Measurements from ENCODE around the gene ABCB6.

The ABCB6 gene

DNA sequence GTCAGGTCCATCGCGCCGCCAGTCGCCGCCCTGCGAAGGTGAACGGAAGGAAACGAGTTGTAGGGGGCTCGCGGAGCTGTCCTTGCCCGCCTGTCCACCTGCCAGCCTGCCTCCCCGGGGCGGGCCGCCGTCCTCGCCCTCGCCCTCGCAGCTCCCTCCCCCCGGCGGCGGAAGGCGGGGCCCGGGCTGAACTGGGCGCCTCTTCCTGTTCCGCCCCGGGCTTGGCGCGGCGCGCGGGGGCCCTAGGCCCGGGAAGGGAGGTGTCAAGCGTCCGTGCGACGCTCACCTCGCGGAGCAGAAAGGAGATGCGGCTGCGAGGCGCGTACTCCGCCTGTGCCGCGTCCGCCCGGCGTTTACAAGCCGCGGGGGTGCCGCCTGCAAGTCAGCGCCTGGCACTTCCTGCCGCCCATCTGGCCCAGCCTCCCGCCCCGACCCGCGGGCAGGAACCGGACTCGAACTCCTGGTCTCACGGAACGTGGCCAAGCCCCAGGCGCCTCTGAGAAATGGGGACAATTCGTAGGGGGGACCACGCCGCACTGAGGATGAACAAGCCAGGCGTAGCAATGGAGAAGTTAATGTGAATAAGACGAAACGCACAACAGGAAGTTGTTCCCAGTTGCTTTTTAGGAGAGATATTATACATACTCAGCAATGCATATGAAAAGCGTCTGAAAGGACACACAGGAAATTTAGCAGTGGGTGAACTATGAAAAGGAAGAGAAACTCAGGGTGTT, 41.8 kb downstream of the ABCB6 start, which contains the start of gene CNPPD1 (continued):
- TF ChIP-seq ZXDB (tag by site-specific recombination; IDR thresholded peaks at IDR 0.05) (peak; percentile 59; the same call in 1 of the 2 replicates), ZNF169 (tag by site-specific recombination; IDR thresholded peaks at IDR 0.05) (no peak), ZNF514 (tag by site-specific recombination; IDR thresholded peaks at IDR 0.05) (no peak), WT1 (tag by site-specific recombination; IDR thresholded peaks at IDR 0.05) (0 out of 2 replicates have a peak, but pooled peaks have one; percentile 17), ZNF10 (tag by site-specific recombination; IDR thresholded peaks at IDR 0.05) (peak; percentile 28; the same call in 1 of the 2 replicates), ZNF664 (tag by site-specific recombination; IDR thresholded peaks at IDR 0.05) (no peak), ZNF561 (tag by site-specific recombination; IDR thresholded peaks at IDR 0.05; ENCODE audit: borderline replicate concordance) (peak; percentile 75; the same call in 1 of the 2 replicates), ZNF473 (tag by site-specific recombination; IDR thresholded peaks at IDR 0.05) (no peak), KLF16 (tag by site-specific recombination; IDR thresholded peaks at IDR 0.05) (peak; percentile 50; the same call in 1 of the 2 replicates), ZNF23 (tag by site-specific recombination; IDR thresholded peaks at IDR 0.05; ENCODE audit: borderline replicate concordance) (no peak), IKZF3 (tag by site-specific recombination; IDR thresholded peaks at IDR 0.05) (no peak; the same call in 1 of the 2 replicates), ZNF37A (tag by site-specific recombination; IDR thresholded peaks at IDR 0.05) (no peak), ZNF76 (tag by site-specific recombination; IDR thresholded peaks at IDR 0.05; ENCODE audit: borderline replicate concordance, low read depth) (no peak), ZNF571 (tag by site-specific recombination; IDR thresholded peaks at IDR 0.05) (no peak), OVOL3 (tag by site-specific recombination; IDR thresholded peaks at IDR 0.05) (no peak), KLF9 (tag by site-specific recombination; IDR thresholded peaks at IDR 0.05; ENCODE audit: low read depth) (peak; percentile 88; the same call in 1 of the 2 replicates), ZIC2 (tag by site-specific recombination; IDR thresholded peaks at IDR 0.05) (no peak), ZNF555 (tag by site-specific recombination; conservative IDR thresholded peaks at IDR 0.05) (no peak), ZNF350 (tag by site-specific recombination; IDR thresholded peaks at IDR 0.05) (no peak), ZSCAN30 (tag by site-specific recombination; IDR thresholded peaks at IDR 0.05) (peak; percentile 75; the same call in 1 of the 2 replicates), ZNF121 (tag by site-specific recombination; IDR thresholded peaks at IDR 0.05) (peak; percentile 51; the same call in 1 of the 2 replicates), ZNF211 (tag by site-specific recombination; IDR thresholded peaks at IDR 0.05; ENCODE audit: low read depth) (no peak), YY1 (tag by site-specific recombination; IDR thresholded peaks at IDR 0.05) (no peak), OSR2 (tag by site-specific recombination; IDR thresholded peaks at IDR 0.05) (no peak), FEZF1 (tag by site-specific recombination; IDR thresholded peaks at IDR 0.05) (peak; percentile 52; the same call in 1 of the 2 replicates), ZNF560 (tag by site-specific recombination; IDR thresholded peaks at IDR 0.05; ENCODE audit: borderline replicate concordance) (no peak)
- TF ChIP-seq, protein P1, sequence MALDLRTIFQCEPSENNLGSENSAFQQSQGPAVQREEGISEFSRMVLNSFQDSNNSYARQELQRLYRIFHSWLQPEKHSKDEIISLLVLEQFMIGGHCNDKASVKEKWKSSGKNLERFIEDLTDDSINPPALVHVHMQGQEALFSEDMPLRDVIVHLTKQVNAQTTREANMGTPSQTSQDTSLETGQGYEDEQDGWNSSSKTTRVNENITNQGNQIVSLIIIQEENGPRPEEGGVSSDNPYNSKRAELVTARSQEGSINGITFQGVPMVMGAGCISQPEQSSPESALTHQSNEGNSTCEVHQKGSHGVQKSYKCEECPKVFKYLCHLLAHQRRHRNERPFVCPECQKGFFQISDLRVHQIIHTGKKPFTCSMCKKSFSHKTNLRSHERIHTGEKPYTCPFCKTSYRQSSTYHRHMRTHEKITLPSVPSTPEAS (tag by site-specific recombination; IDR thresholded peaks at IDR 0.05): no peak
- TF ChIP-seq, protein P2, sequence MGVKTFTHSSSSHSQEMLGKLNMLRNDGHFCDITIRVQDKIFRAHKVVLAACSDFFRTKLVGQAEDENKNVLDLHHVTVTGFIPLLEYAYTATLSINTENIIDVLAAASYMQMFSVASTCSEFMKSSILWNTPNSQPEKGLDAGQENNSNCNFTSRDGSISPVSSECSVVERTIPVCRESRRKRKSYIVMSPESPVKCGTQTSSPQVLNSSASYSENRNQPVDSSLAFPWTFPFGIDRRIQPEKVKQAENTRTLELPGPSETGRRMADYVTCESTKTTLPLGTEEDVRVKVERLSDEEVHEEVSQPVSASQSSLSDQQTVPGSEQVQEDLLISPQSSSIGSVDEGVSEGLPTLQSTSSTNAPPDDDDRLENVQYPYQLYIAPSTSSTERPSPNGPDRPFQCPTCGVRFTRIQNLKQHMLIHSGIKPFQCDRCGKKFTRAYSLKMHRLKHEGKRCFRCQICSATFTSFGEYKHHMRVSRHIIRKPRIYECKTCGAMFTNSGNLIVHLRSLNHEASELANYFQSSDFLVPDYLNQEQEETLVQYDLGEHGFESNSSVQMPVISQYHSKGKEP (tag by site-specific recombination; IDR thresholded peaks at IDR 0.05): no peak
- TF ChIP-seq, protein P3, sequence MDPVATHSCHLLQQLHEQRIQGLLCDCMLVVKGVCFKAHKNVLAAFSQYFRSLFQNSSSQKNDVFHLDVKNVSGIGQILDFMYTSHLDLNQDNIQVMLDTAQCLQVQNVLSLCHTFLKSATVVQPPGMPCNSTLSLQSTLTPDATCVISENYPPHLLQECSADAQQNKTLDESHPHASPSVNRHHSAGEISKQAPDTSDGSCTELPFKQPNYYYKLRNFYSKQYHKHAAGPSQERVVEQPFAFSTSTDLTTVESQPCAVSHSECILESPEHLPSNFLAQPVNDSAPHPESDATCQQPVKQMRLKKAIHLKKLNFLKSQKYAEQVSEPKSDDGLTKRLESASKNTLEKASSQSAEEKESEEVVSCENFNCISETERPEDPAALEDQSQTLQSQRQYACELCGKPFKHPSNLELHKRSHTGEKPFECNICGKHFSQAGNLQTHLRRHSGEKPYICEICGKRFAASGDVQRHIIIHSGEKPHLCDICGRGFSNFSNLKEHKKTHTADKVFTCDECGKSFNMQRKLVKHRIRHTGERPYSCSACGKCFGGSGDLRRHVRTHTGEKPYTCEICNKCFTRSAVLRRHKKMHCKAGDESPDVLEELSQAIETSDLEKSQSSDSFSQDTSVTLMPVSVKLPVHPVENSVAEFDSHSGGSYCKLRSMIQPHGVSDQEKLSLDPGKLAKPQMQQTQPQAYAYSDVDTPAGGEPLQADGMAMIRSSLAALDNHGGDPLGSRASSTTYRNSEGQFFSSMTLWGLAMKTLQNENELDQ (tag by site-specific recombination; IDR thresholded peaks at IDR 0.05; ENCODE audit: low read depth): no peak
- TF ChIP-seq, protein P4, sequence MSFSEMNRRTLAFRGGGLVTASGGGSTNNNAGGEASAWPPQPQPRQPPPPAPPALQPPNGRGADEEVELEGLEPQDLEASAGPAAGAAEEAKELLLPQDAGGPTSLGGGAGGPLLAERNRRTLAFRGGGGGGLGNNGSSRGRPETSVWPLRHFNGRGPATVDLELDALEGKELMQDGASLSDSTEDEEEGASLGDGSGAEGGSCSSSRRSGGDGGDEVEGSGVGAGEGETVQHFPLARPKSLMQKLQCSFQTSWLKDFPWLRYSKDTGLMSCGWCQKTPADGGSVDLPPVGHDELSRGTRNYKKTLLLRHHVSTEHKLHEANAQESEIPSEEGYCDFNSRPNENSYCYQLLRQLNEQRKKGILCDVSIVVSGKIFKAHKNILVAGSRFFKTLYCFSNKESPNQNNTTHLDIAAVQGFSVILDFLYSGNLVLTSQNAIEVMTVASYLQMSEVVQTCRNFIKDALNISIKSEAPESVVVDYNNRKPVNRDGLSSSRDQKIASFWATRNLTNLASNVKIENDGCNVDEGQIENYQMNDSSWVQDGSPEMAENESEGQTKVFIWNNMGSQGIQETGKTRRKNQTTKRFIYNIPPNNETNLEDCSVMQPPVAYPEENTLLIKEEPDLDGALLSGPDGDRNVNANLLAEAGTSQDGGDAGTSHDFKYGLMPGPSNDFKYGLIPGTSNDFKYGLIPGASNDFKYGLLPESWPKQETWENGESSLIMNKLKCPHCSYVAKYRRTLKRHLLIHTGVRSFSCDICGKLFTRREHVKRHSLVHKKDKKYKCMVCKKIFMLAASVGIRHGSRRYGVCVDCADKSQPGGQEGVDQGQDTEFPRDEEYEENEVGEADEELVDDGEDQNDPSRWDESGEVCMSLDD (tag by site-specific recombination; IDR thresholded peaks at IDR 0.05): 0 out of 2 replicates have a peak, but pooled peaks have one; percentile 47
- TF ChIP-seq, protein P5, sequence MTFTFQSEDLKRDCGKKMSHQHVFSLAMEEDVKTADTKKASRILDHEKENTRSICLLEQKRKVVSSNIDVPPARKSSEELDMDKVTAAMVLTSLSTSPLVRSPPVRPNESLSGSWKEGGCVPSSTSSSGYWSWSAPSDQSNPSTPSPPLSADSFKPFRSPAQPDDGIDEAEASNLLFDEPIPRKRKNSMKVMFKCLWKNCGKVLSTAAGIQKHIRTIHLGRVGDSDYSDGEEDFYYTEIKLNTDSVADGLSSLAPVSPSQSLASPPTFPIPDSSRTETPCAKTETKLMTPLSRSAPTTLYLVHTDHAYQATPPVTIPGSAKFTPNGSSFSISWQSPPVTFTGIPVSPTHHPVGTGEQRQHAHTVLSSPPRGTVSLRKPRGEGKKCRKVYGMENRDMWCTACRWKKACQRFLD (tag by site-specific recombination; IDR thresholded peaks at IDR 0.05): no peak
